Ishikawa (cell line): ENCODE results near the gene MED13L.

Experiments used
- CEBPB ChIP-seq: IDR thresholded peaks from 2 replicates; pipeline ENCODE4 v1.6.1; 2012
- CREB1 ChIP-seq: IDR thresholded peaks from 2 replicates; pipeline ENCODE4 v1.6.1; 2012; ENCODE audit warnings: low read depth
- EGR1 ChIP-seq: IDR thresholded peaks from 2 replicates; pipeline ENCODE4 v1.6.1; 2012
- EP300 ChIP-seq: IDR thresholded peaks from 2 replicates; pipeline ENCODE4 v1.6.1; 2012; ENCODE audit warnings: borderline replicate concordance
- FOXM1 ChIP-seq: IDR thresholded peaks from 2 replicates; pipeline ENCODE4 v1.6.1; 2012; ENCODE audit warnings: low read depth, borderline replicate concordance
- MAX ChIP-seq: IDR thresholded peaks from 2 replicates; pipeline ENCODE4 v1.6.1; 2012
- RAD21 ChIP-seq: IDR thresholded peaks from 2 replicates; pipeline ENCODE4 v1.6.1; 2012; ENCODE audit warnings: low read depth
- TAF1 ChIP-seq: IDR thresholded peaks from 2 replicates; pipeline ENCODE4 v1.6.1; 2012; ENCODE audit warnings: low read depth, mild to moderate bottlenecking
- TCF12 ChIP-seq: IDR thresholded peaks from 2 replicates; pipeline ENCODE4 v1.6.1; 2012; ENCODE audit warnings: low read depth
- YY1 ChIP-seq: IDR thresholded peaks from 2 replicates; pipeline ENCODE4 v1.6.1; 2012; ENCODE audit warnings: low read depth
- ZBTB7A ChIP-seq: IDR thresholded peaks from 2 replicates; pipeline ENCODE4 v1.6.1; 2012; ENCODE audit warnings: low read depth
- TF ChIP-seq, protein P1 (sequence below): IDR thresholded peaks from 2 replicates; pipeline ENCODE4 v1.6.1; 2012; ENCODE audit warnings: low read depth, mild to moderate bottlenecking
- TF ChIP-seq, protein P2 (sequence below): IDR thresholded peaks from 2 replicates; pipeline ENCODE4 v1.6.1; 2012

- no peak for TF ChIP-seq FOXM1
- no peak for TF ChIP-seq MAX
- TF ChIP-seq, protein P1, sequence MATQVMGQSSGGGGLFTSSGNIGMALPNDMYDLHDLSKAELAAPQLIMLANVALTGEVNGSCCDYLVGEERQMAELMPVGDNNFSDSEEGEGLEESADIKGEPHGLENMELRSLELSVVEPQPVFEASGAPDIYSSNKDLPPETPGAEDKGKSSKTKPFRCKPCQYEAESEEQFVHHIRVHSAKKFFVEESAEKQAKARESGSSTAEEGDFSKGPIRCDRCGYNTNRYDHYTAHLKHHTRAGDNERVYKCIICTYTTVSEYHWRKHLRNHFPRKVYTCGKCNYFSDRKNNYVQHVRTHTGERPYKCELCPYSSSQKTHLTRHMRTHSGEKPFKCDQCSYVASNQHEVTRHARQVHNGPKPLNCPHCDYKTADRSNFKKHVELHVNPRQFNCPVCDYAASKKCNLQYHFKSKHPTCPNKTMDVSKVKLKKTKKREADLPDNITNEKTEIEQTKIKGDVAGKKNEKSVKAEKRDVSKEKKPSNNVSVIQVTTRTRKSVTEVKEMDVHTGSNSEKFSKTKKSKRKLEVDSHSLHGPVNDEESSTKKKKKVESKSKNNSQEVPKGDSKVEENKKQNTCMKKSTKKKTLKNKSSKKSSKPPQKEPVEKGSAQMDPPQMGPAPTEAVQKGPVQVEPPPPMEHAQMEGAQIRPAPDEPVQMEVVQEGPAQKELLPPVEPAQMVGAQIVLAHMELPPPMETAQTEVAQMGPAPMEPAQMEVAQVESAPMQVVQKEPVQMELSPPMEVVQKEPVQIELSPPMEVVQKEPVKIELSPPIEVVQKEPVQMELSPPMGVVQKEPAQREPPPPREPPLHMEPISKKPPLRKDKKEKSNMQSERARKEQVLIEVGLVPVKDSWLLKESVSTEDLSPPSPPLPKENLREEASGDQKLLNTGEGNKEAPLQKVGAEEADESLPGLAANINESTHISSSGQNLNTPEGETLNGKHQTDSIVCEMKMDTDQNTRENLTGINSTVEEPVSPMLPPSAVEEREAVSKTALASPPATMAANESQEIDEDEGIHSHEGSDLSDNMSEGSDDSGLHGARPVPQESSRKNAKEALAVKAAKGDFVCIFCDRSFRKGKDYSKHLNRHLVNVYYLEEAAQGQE = no peak
- no peak for TF ChIP-seq EGR1
- no peak for TF ChIP-seq TAF1
- TF ChIP-seq EP300 = no peak
- no peak for TF ChIP-seq CREB1
- no peak for TF ChIP-seq RAD21
- TF ChIP-seq ZBTB7A = no peak
- TF ChIP-seq YY1 = no peak
- TF ChIP-seq, protein P2, sequence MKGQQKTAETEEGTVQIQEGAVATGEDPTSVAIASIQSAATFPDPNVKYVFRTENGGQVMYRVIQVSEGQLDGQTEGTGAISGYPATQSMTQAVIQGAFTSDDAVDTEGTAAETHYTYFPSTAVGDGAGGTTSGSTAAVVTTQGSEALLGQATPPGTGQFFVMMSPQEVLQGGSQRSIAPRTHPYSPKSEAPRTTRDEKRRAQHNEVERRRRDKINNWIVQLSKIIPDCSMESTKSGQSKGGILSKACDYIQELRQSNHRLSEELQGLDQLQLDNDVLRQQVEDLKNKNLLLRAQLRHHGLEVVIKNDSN = no peak
- no peak for TF ChIP-seq CEBPB
- TF ChIP-seq TCF12 = no peak
These were observed 304.4 kb downstream of the MED13L start for GRCh38 chr12:115973066-115973465.
